Endothelial cell of umbilical vein (primary cell): ENCODE measurements around the gene CLK4. TPM values are rescaled to one million over a fixed set of nuclear protein-coding genes. Genes with fewer than 3 reads are reported as not detected.

Experiments used
- BruUV-seq: library from RNA; stranded (reverse); fragments of 400-500 nt; replicated peaks from 2 replicates; lab custom pipeline; 2021; lab: Mats Ljungman, UMichigan
- CTCF ChIA-PET: fragments of 300-600, 350-600 bp; sonication (Branson Sonifier 250); formaldehyde crosslinking; loops from one replicate; lab custom pipeline; 2021; ENCODE audit warnings: antibody characterized with exemption, inconsistent platforms; lab: Charles Lee
- POLR2A ChIA-PET: fragments of 300-600, 350-600 bp; sonication (Branson Sonifier 250); formaldehyde crosslinking; loops from one replicate; lab custom pipeline; 2021; ENCODE audit warnings: antibody characterized with exemption, inconsistent platforms; lab: Charles Lee
- DNase-seq: peaks from one replicate; pipeline ENCODE4 v3.0.0-alpha.2; 2011; ENCODE audit warnings: low read depth, low spot score
- FAIRE-seq: peaks from 2 replicates; lab custom pipeline; 2011; peaks lifted over from hg19 to GRCh38; lab: Jason Lieb, UNC
- H2AFZ ChIP-seq: 2 replicates; pipeline ENCODE4 v1.6.0; 2012; ENCODE audit warnings: low read depth, low read length, control low read depth, inconsistent platforms
- H3K27ac ChIP-seq: 2 replicates; pipeline ENCODE4 v1.5.1; 2011; ENCODE audit warnings: low read depth, mild to moderate bottlenecking, control low read depth, low read length, moderate library complexity; ENCODE audit not compliant: insufficient read depth
- H3K27me3 ChIP-seq, 2 experiments: 2 replicates each; pipeline versions ENCODE4 v1.6.0 to v1.6.1; 2011; ENCODE audit warnings: low read length in 2 of 2, mixed read lengths in 1 of 2; ENCODE audit not compliant: control insufficient read depth in 2 of 2, insufficient read depth in 2 of 2
- H3K36me3 ChIP-seq, 2 experiments: 2 replicates in 1 of 2; 3 replicates in 1 of 2; pipeline ENCODE4 v1.5.1; 2011; ENCODE audit warnings: low read length in 2 of 2, mild to moderate bottlenecking in 1 of 2, moderate library complexity in 1 of 2; ENCODE audit not compliant: control insufficient read depth in 2 of 2, insufficient read depth in 2 of 2; ENCODE audit errors: extremely low read depth in 1 of 2
- H3K4me1 ChIP-seq: 3 replicates; pipeline ENCODE4 v1.5.1; 2011; ENCODE audit warnings: mild to moderate bottlenecking, low read length; ENCODE audit not compliant: control insufficient read depth, insufficient read depth; ENCODE audit errors: extremely low read depth
- H3K4me2 ChIP-seq: 2 replicates; pipeline ENCODE4 v1.6.1; 2011; ENCODE audit warnings: low read length, control low read depth, mixed read lengths; ENCODE audit not compliant: insufficient read depth
- H3K4me3 ChIP-seq, 3 experiments: fragments of 200-600 bp in 1 of 3; sonication (generic), shearing (Covaris generic) in 1 of 3; replicated peaks in 1 of 3; 2 replicates each; pipeline ENCODE4 v1.5.1; 2011 to 2016; ENCODE audit warnings: control low read depth in 3 of 3, low read length in 3 of 3, mild to moderate bottlenecking in 2 of 3, inconsistent platforms in 1 of 3, low read depth in 1 of 3, moderate library complexity in 1 of 3; ENCODE audit not compliant: insufficient read depth in 1 of 3
- H3K79me2 ChIP-seq: 2 replicates; pipeline ENCODE4 v1.6.0; 2012; ENCODE audit warnings: low read length, inconsistent platforms; ENCODE audit not compliant: control insufficient read depth, insufficient read depth
- H3K9ac ChIP-seq: replicated peaks from 2 replicates; pipeline ENCODE3; 2011; ENCODE audit warnings: low read length, control low read depth; ENCODE audit not compliant: insufficient read depth; ENCODE audit errors: extremely low read depth
- H3K9me1 ChIP-seq: replicated peaks from 3 replicates; pipeline ENCODE4 v1.6.0; 2011; ENCODE audit warnings: mild to moderate bottlenecking, low read length; ENCODE audit not compliant: control insufficient read depth, insufficient read depth; ENCODE audit errors: extremely low read depth
- H3K9me3 ChIP-seq: replicated peaks from 2 replicates; pipeline ENCODE4 v1.5.1; 2012; ENCODE audit warnings: low read length, inconsistent platforms; ENCODE audit not compliant: control insufficient read depth, insufficient read depth
- H4K20me1 ChIP-seq: replicated peaks from 2 replicates; pipeline ENCODE3; 2011; ENCODE audit warnings: mild to moderate bottlenecking, low read length; ENCODE audit not compliant: control insufficient read depth, insufficient read depth; ENCODE audit errors: extremely low read depth
- EZH2 ChIP-seq: IDR thresholded peaks from 2 replicates; pipeline ENCODE4 v1.6.1; 2012; ENCODE audit warnings: borderline replicate concordance, low read depth, mild to moderate bottlenecking, moderate library complexity, low read length, inconsistent platforms; ENCODE audit not compliant: severe bottlenecking
- GATA2 ChIP-seq: IDR thresholded peaks from 2 replicates; pipeline ENCODE4 v1.7.0; 2011; ENCODE audit warnings: low read depth, mild to moderate bottlenecking, moderate library complexity, mixed read lengths, low read length; ENCODE audit not compliant: insufficient read length, insufficient read depth
- JUN ChIP-seq: IDR thresholded peaks from 2 replicates; pipeline ENCODE4 v1.6.1; 2011; ENCODE audit warnings: borderline replicate concordance, low read depth; ENCODE audit not compliant: insufficient read length, insufficient read depth
- MYC ChIP-seq: IDR thresholded peaks from one replicate; pipeline ENCODE4 v1.6.1; 2011; ENCODE audit warnings: mild to moderate bottlenecking, low read depth, low read length
- POLR2AphosphoS5 ChIP-seq: IDR thresholded peaks from 2 replicates; pipeline ENCODE4 v1.6.1; 2012; ENCODE audit warnings: low read depth, mild to moderate bottlenecking, control low read depth, low read length, moderate library complexity; ENCODE audit not compliant: insufficient read depth
- dilution Hi-C: fragments of 300-500 bp; cut with MboI; formaldehyde crosslinking; loops from one replicate; pipeline ENCODE4 v1.15.0; 2019; ENCODE audit warnings: low sequenced_read_pairs; ENCODE audit not compliant: extremely low pct_ligation_motif_present
- intact Hi-C: fragments of 100-400 bp; cut with micrococcal nuclease; formaldehyde crosslinking; loops from one replicate; pipeline ENCODE4 v1.10.0; 2022
- polyA plus RNA-seq, 4 experiments: library from polyadenylated mRNA; depleted of rRNA in 3 of 4; stranded (reverse) in 3 of 4; unstranded in 1 of 4; fragments of >200 nt; gene quantifications; 2 replicates each; pipeline versions ENCODE4 v1.2.1 to v1.2.3, GENCODE V29; 2011 to 2012; ENCODE audit warnings: missing spikeins in 1 of 4
- total RNA-seq: library from RNA; stranded (reverse); gene quantifications from 2 replicates; pipeline ENCODE4 v1.2.3, GENCODE V29; 2021
- TF ChIP-seq, protein P1 (sequence below): IDR thresholded peaks from 2 replicates; pipeline ENCODE4 v1.6.1; 2011; ENCODE audit not compliant: insufficient read depth, insufficient read length
- TF ChIP-seq, protein P2 (sequence below), 2 donors: IDR thresholded peaks; 1 replicate in 1 of 2; 2 replicates in 1 of 2; pipeline ENCODE4 v1.5.1; 2011; ENCODE audit warnings: low read length in 2 of 2, mild to moderate bottlenecking in 2 of 2, moderate library complexity in 2 of 2, control low read depth in 1 of 2, inconsistent platforms in 1 of 2, low read depth in 1 of 2; ENCODE audit not compliant: insufficient read depth in 1 of 2; ENCODE audit errors: extremely low read depth in 1 of 2

The CLK4 gene
- total and polyA plus RNA-seq, 2 donors (not counting 3 experiments of a cell fraction or from before 2014, with no cell fraction given), result 7.0 to 19.2 TPM

DNA sequence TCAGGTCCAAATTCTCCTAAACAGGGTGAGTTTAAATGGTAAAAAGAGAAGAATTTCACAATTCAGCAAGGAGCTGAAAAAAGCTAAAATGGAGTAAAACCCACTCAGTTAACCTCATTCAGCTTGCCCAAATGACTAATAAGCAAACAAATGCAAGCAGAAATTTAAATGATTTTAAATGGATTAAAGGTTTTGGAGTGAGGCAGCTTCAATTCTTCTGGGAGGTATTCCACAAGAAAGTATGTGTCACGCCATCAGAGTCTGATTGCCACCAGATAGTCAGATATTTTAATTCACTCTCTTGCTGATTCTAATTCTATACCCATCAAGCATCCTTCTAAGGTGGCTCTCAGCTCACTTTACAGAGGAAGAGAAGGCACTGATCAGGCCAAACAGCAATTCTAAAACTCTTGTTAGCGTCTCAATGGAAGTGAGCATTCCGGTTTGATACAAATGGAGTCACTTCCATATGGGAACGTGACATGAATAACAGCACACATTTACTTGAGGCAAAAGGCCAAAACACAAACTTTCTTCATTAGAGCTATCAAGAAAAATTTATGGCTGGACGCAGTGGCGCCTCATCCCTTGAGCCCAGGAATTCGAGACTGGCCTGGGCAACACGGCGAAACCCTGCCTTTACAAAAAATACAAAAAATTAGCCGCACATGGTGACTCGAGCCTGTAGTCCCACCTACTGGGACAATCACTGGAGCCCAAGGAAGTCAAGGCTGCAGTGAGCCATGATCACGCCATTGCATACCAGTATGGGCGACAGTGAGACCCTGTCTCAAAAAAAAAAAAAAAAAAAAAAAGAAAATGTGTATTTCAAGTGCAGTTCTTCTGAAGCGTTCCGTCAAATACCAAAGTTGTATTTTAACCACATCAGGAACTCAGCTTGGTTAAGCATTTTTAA lies 2.0 kb downstream of the CLK4 start:
- peak overlapping the region; percentile 28 for H2AFZ ChIP-seq
- FAIRE-seq, result peak; percentile 15
- intact Hi-C loops, result loop anchor here (2.0 to 10.0 kb wide), 5 partner anchors 234 to 927 kb away; partner anchors contain the start of genes RUFY1, ZNF354B and ZNF879
- H3K9me3 ChIP-seq, result no peaks in the 10 kb centered on the region
- no peaks in the 10 kb centered on the region for H4K20me1 ChIP-seq
- H3K4me1 ChIP-seq, result peaks cover 9% of the 10 kb centered on the region
- H3K9me1 ChIP-seq, result no peaks in the 10 kb centered on the region
- dilution Hi-C loops, result no loop called here
- BruUV-seq, result no TSS peak
- peak overlapping the region; percentile 90 to 97 (median 93) for H3K4me3 ChIP-seq
- H3K27ac ChIP-seq, result peak overlapping the region; percentile 23
- peaks cover 48% of the 10 kb centered on the region for H3K79me2 ChIP-seq
- peak overlapping the region; percentile 92 for H3K9ac ChIP-seq
- H3K4me2 ChIP-seq, result peak overlapping the region; percentile 98
- peak; percentile 39 for DNase-seq
- H3K36me3 ChIP-seq, result peaks cover 5 to 10% of the 10 kb centered on the region in 2 experiments
- POLR2A ChIA-PET, result no interaction called here
- TF ChIP-seq, protein P1, sequence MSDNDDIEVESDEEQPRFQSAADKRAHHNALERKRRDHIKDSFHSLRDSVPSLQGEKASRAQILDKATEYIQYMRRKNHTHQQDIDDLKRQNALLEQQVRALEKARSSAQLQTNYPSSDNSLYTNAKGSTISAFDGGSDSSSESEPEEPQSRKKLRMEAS, result no peak
- TF ChIP-seq MYC (no peak), EZH2 (no peak)
- no peaks in the 10 kb centered on the region for H3K27me3 ChIP-seq
- CTCF ChIA-PET, result interaction anchor here (0.7 to 1.8 kb wide), 7 partner anchors 11 to 869 kb away, joined by 3 to 6 read pairs (median 3); partner anchors contain the start of gene ZNF354A

DNA sequence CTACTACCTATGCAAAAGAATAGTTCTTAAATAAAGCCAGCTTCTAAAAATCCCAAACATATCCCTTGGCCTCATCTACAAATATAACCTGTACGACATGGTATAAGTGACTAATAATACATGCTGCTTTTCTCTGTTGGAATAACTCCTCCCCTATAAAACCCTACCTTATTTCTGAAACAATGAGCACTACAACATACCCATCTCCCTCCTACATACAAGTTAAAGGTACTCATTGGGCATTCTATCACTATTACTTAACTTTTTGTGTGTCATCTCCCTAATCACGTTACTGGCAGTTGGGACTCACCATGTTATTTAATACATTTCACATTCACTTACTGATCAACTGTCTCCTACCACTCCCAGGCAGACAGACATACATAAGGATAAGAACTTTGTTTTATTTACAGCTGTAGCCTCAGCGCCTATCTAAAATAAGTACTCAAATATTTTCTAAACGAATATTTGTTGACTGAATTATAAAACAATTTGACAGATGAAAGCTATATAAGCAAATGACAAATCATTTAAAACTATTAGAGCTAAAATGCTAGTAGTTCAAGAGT lies 4.1 kb downstream of the CLK4 start:
- peaks cover 13 to 17% of the 10 kb centered on the region in 2 experiments for H3K36me3 ChIP-seq
- CTCF ChIA-PET, result interaction anchor here (1.4 kb wide), 1 partner anchor 8 kb away, joined by 4 read pairs; no protein-coding TSS in a partner anchor

More for the DNA sequence above, 4.1 kb downstream of the CLK4 start:
- H3K4me3 ChIP-seq, result no peak overlapping the region
- no peaks in the 10 kb centered on the region for H3K9me1 ChIP-seq
- POLR2A ChIA-PET, result no interaction called here
- no peaks in the 10 kb centered on the region for H4K20me1 ChIP-seq
- peaks cover 53% of the 10 kb centered on the region for H3K79me2 ChIP-seq
- no peak for DNase-seq
- no peak for FAIRE-seq
- TF ChIP-seq POLR2AphosphoS5 (no peak), GATA2 (no peak), EZH2 (no peak), JUN (no peak)
- TF ChIP-seq, protein P2, sequence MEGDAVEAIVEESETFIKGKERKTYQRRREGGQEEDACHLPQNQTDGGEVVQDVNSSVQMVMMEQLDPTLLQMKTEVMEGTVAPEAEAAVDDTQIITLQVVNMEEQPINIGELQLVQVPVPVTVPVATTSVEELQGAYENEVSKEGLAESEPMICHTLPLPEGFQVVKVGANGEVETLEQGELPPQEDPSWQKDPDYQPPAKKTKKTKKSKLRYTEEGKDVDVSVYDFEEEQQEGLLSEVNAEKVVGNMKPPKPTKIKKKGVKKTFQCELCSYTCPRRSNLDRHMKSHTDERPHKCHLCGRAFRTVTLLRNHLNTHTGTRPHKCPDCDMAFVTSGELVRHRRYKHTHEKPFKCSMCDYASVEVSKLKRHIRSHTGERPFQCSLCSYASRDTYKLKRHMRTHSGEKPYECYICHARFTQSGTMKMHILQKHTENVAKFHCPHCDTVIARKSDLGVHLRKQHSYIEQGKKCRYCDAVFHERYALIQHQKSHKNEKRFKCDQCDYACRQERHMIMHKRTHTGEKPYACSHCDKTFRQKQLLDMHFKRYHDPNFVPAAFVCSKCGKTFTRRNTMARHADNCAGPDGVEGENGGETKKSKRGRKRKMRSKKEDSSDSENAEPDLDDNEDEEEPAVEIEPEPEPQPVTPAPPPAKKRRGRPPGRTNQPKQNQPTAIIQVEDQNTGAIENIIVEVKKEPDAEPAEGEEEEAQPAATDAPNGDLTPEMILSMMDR (IDR thresholded peaks at IDR 0.05; ENCODE audit: extremely low read depth in 1 of 2, insufficient read depth in 1 of 2, low read depth in 1 of 2, low read length in 2 of 2), result no peak
- no peaks in the 10 kb centered on the region for H3K9me3 ChIP-seq
- intact Hi-C loops (loop anchor here (10.0 kb wide), 1 partner anchor 872 kb away; no protein-coding TSS in a partner anchor), dilution Hi-C loops (no loop called here)
- no peaks in the 10 kb centered on the region for H3K27me3 ChIP-seq
- no peak overlapping the region for H2AFZ ChIP-seq
- no peak overlapping the region for H3K27ac ChIP-seq
- no peak overlapping the region for H3K9ac ChIP-seq
- no peak overlapping the region for H3K4me2 ChIP-seq
- no TSS peak for BruUV-seq
- peaks cover 9% of the 10 kb centered on the region for H3K4me1 ChIP-seq
